Measurements from ENCODE around the gene ADAMTS15. TPM values are rescaled to one million over a fixed set of nuclear protein-coding genes. Genes with fewer than 3 reads are reported as not detected.

ADAMTS15 gene
- total RNA-seq, 1 donor from 2014 or later: 0.20 TPM

DNA sequence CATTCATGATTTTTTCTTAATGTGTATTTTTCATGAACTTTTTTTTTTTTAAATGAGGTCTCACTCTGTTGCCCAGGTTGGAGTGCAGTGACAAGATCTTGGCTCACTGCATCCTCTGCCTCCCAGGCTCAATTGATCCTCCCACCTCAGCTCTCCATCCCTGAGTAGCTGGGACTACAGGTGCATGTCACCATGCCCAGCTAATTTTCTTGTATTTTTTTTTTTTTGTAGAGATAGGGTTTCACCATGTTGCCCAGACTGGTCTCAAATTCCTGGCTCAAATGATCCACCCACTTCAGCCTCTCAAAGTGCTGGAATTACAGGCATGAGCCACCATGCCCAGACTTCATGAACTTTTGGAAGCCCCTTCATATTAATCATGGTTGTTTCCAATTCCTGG lies 49.7 kb downstream of the ADAMTS15 start:
- Mint-ChIP-seq H3K27ac (ENCODE audit: unreplicated experiment) (no peak overlapping the region), H3K27me3 (ENCODE audit: unreplicated experiment) (no peaks in the 10 kb centered on the region), H3K4me3 (ENCODE audit: unreplicated experiment) (no peak overlapping the region), H3K9me3 (ENCODE audit: unreplicated experiment) (no peaks in the 10 kb centered on the region), H3K4me1 (ENCODE audit: low read depth, unreplicated experiment) (no peaks in the 10 kb centered on the region), H3K36me3 (ENCODE audit: unreplicated experiment) (peaks cover 1% of the 10 kb centered on the region)
- DNase-seq: no peak
- TF ChIP-seq, protein P1, sequence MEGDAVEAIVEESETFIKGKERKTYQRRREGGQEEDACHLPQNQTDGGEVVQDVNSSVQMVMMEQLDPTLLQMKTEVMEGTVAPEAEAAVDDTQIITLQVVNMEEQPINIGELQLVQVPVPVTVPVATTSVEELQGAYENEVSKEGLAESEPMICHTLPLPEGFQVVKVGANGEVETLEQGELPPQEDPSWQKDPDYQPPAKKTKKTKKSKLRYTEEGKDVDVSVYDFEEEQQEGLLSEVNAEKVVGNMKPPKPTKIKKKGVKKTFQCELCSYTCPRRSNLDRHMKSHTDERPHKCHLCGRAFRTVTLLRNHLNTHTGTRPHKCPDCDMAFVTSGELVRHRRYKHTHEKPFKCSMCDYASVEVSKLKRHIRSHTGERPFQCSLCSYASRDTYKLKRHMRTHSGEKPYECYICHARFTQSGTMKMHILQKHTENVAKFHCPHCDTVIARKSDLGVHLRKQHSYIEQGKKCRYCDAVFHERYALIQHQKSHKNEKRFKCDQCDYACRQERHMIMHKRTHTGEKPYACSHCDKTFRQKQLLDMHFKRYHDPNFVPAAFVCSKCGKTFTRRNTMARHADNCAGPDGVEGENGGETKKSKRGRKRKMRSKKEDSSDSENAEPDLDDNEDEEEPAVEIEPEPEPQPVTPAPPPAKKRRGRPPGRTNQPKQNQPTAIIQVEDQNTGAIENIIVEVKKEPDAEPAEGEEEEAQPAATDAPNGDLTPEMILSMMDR (IDR thresholded peaks at IDR 0.05; ENCODE audit: partially characterized antibody, unreplicated experiment): no peak

DNA sequence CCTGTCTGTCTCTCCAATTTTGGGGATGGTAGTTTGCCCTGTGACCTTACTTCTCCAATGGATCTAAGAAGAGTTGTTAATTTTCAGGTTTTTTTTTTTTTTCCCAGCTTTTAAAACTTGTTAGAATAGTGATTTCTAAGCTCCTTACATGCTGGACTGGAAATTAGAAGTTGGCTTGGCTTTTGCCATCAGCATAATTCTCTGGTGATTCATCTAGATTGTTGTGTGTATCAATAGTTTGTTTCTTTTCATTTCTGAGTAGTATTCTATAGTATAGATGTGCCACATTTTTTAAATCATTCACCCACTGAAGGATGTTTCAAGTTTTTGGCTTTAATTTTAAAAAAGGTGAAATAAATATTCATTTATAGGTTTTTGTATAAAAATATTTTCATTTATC lies 51.4 kb downstream of the ADAMTS15 start:
- no peak overlapping the region for H3K27ac Mint-ChIP-seq (ENCODE audit: unreplicated experiment)
- no peak for DNase-seq
- no peaks in the 10 kb centered on the region for H3K4me1 Mint-ChIP-seq (ENCODE audit: low read depth, unreplicated experiment)
- no peak overlapping the region for H3K4me3 Mint-ChIP-seq (ENCODE audit: unreplicated experiment)
- peaks cover 9% of the 10 kb centered on the region for H3K36me3 Mint-ChIP-seq (ENCODE audit: unreplicated experiment)
- peaks cover 3% of the 10 kb centered on the region for H3K9me3 Mint-ChIP-seq (ENCODE audit: unreplicated experiment)
- TF ChIP-seq, protein P1 (IDR thresholded peaks at IDR 0.05; ENCODE audit: partially characterized antibody, unreplicated experiment): no peak
- H3K27me3 Mint-ChIP-seq (ENCODE audit: unreplicated experiment): no peaks in the 10 kb centered on the region

DNA sequence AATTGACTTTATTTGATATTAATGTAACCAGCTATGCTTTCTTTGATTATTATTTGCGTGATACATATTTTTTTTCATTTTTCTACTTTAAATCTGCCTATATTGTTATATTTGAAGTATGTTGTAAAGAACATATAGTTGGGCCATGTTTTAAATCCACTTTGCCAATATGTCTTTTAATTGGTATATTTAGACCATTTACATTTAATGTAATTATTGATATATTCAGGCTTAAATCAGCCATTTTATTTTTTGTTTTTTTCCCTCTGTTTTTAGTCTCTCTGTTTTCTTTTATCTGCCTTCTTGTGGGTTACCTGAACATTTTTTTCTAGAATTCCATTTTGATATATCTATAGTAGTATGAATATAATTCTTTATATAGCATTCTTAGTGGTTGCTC lies 55.9 kb downstream of the ADAMTS15 start:
- Mint-ChIP-seq H3K4me1 (ENCODE audit: low read depth, unreplicated experiment) (no peaks in the 10 kb centered on the region), H3K27me3 (ENCODE audit: unreplicated experiment) (no peaks in the 10 kb centered on the region), H3K9me3 (ENCODE audit: unreplicated experiment) (peaks cover 11% of the 10 kb centered on the region), H3K4me3 (ENCODE audit: unreplicated experiment) (no peak overlapping the region), H3K36me3 (ENCODE audit: unreplicated experiment) (peaks cover 18% of the 10 kb centered on the region), H3K27ac (ENCODE audit: unreplicated experiment) (no peak overlapping the region)
- TF ChIP-seq, protein P1 (IDR thresholded peaks at IDR 0.05; ENCODE audit: partially characterized antibody, unreplicated experiment): no peak
- DNase-seq: no peak

DNA sequence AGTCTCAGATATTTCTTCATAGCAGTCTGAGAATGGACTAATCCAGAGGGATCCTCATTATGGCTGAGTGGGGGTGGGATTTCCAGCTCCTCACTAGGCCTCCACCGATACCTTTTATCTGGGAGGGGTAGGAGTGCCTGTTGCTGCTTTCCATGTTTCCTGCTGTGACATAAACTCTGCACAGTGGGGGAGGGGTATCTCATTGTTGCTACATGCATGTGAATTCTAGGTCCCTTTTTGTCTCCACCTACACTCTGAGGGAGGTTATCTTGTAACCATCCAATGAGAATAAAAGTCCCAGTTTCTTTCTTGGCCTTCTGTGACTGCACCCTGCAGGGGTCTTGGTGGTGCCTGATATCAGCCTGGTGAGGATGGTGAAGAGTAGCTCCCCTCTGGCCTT lies 60.5 kb downstream of the ADAMTS15 start:
- Mint-ChIP-seq H3K4me3 (ENCODE audit: unreplicated experiment) (no peak overlapping the region), H3K27ac (ENCODE audit: unreplicated experiment) (no peak overlapping the region), H3K27me3 (ENCODE audit: unreplicated experiment) (peaks cover 2% of the 10 kb centered on the region), H3K36me3 (ENCODE audit: unreplicated experiment) (peaks cover 19% of the 10 kb centered on the region), H3K4me1 (ENCODE audit: low read depth, unreplicated experiment) (peaks cover 1% of the 10 kb centered on the region), H3K9me3 (ENCODE audit: unreplicated experiment) (peaks cover 14% of the 10 kb centered on the region)
- DNase-seq: no peak
- TF ChIP-seq, protein P1 (IDR thresholded peaks at IDR 0.05; ENCODE audit: partially characterized antibody, unreplicated experiment): no peak

DNA sequence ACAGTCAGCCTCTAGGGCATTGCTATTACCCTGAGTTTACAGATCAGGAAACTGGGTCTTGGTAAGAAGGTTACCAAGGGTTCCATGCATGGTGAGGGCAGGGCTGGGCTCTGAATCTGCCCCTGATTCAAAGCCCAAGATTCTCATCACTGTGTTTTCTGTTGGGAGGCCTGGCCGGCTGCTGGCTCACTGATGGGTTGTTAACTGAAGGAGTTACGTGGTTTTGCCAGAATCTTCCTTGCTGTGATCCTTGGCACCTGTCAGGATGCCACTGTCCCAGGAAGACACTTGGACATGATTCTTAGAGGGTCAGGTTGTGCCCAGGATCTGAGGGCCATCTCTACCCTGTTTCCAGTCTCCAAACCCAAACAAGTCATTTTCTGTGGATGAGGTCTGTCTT lies 61.5 kb downstream of the ADAMTS15 start:
- no peak for DNase-seq
- peaks cover 4% of the 10 kb centered on the region for H3K27me3 Mint-ChIP-seq (ENCODE audit: unreplicated experiment)
- H3K4me1 Mint-ChIP-seq (ENCODE audit: low read depth, unreplicated experiment): peaks cover 7% of the 10 kb centered on the region
- peaks cover 16% of the 10 kb centered on the region for H3K36me3 Mint-ChIP-seq (ENCODE audit: unreplicated experiment)
- H3K9me3 Mint-ChIP-seq (ENCODE audit: unreplicated experiment): peaks cover 15% of the 10 kb centered on the region
- H3K4me3 Mint-ChIP-seq (ENCODE audit: unreplicated experiment): no peak overlapping the region
- H3K27ac Mint-ChIP-seq (ENCODE audit: unreplicated experiment): no peak overlapping the region
- TF ChIP-seq, protein P1 (IDR thresholded peaks at IDR 0.05; ENCODE audit: partially characterized antibody, unreplicated experiment): no peak

All from glutamatergic neuron (in vitro differentiated cells).